Breast epithelium (tissue), 4 donors: Measurements from ENCODE around the gene DISP3. TPM values are rescaled to one million over a fixed set of nuclear protein-coding genes. Genes with fewer than 3 reads are reported as not detected.

Source experiments
- DNase-seq, 2 donors: peaks; one replicate each; pipeline ENCODE4 v3.0.0-alpha.2; 2019; ENCODE audit warnings: low spot score in 2 of 2
- H3K27ac ChIP-seq, 2 donors: fragments of 200-600 bp; sonication (generic) in 1 of 2; one replicate each; pipeline ENCODE4 v1.5.1; 2016 to 2019; ENCODE audit warnings: mild to moderate bottlenecking in 1 of 2
- H3K27me3 ChIP-seq, 2 donors: fragments of 200-600 bp; sonication (generic) in 1 of 2; one replicate each; pipeline versions ENCODE4 v1.5.1 to v1.6.0; 2017 to 2019; ENCODE audit warnings: control low read depth in 1 of 2, mild to moderate bottlenecking in 1 of 2
- H3K36me3 ChIP-seq: fragments of 200-600 bp; one replicate; pipeline ENCODE4 v1.5.1; 2019
- H3K4me1 ChIP-seq, 2 donors: fragments of 200-600 bp; sonication (generic); one replicate each; pipeline ENCODE4 v1.5.1; 2016 to 2019; ENCODE audit warnings: control low read depth in 1 of 2
- H3K4me3 ChIP-seq, 3 donors: fragments of 200-600 bp; sonication (generic); 1 replicate in 2 of 3; 2 replicates in 1 of 3; pipeline ENCODE4 v1.5.1; 2016 to 2019; ENCODE audit warnings: mild to moderate bottlenecking in 3 of 3, moderate library complexity in 2 of 3
- H3K9me3 ChIP-seq, 2 donors: fragments of 200-600 bp; sonication (generic) in 1 of 2; one replicate each; pipeline ENCODE4 v1.5.1; 2016 to 2019; ENCODE audit warnings: control low read depth in 1 of 2
- CTCF ChIP-seq, 3 donors: fragments of 450-650 bp; IDR thresholded peaks; one replicate each; pipeline ENCODE4 v1.5.1; 2016 to 2017; ENCODE audit warnings: antibody characterized with exemption in 3 of 3, mild to moderate bottlenecking in 3 of 3, moderate library complexity in 3 of 3
- POLR2A ChIP-seq: fragments of 450-650 bp; IDR thresholded peaks from one replicate; pipeline ENCODE4 v1.6.1; 2016; ENCODE audit warnings: antibody characterized with exemption, mild to moderate bottlenecking, moderate library complexity
- POLR2AphosphoS5 ChIP-seq, 3 donors: sonication (generic); formaldehyde crosslinking; IDR thresholded peaks; one replicate each; pipeline ENCODE4 v1.6.1; 2017; ENCODE audit warnings: antibody characterized with exemption in 3 of 3
- intact Hi-C: fragments of 100-400 bp; cut with DNase I; formaldehyde crosslinking; loops from one replicate; pipeline ENCODE4 v1.15.1; 2023; ENCODE audit warnings: low total_unique reads
- total RNA-seq, 3 donors: library from RNA; depleted of rRNA; stranded (reverse); fragments of >200 nt; gene quantifications; one replicate each; pipeline ENCODE4 v1.1.0, GENCODE V29; 2016

Gene DISP3
- total RNA-seq, 3 donors from 2014 or later, result 0.88 TPM; not detected in 2

DNA sequence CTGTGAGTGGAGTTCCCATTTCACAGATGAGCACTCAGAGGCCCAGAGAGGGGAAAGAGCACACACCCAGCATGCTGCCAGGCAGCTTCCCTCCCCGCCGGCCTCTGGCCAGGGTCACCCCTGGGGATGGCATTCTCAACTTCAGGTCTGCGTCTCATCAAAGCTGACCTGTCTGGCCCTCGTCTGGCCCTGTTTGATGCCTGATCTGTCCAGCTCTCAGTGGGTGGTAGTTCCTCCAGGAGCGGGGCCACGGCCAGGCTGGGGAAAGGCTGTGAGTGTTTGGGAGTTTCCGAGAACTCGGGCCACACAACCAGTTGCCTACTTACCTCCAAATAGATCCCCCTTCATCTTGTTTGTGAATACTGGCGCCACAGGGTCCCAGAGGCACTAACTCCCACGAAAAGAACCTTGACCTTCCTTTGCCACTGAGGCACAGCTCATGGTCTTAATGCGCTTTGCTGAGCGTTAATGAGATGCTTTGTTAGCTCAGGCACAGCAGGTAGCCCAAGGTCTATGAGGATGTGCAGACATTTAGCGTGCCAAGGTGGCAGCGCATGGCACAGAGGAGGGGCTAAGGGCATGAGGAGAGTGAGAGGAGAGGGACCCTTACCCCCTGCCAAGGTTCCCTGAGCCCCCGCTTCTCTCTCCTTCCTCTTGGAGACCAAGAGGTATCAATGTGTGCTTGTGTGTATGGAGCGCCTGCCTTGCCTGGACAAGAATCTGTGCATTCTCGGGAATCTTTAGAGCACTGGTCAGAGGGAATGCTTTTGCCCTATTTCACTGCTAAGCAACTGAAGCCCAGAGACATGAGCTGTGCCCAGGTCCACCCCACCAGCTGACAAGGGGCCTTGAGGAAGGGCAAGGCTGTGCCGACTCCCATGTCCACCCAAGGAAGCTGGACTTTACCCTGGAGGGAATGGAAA lies 61.2 kb downstream of the DISP3 start:
- Histone ChIP-seq H3K4me1 (no peaks in the 10 kb centered on the region), H3K4me3 (no peak overlapping the region), H3K27ac (no peak overlapping the region), H3K36me3 (no peaks in the 10 kb centered on the region), H3K27me3 (peaks cover 0 to 56% of the 10 kb centered on the region in 2 donors), H3K9me3 (no peaks in the 10 kb centered on the region)
- DNase-seq, result no peak
- TF ChIP-seq POLR2AphosphoS5 (IDR thresholded peaks at IDR 0.05) (no peak), POLR2A (no peak), CTCF (IDR thresholded peaks at IDR 0.05) (no peak)
- intact Hi-C loops, result no loop called here

- H3K27me3 ChIP-seq, result peaks cover 0 to 59% of the 10 kb centered on the region in 2 donors
- no peaks in the 10 kb centered on the region for H3K4me1 ChIP-seq
- intact Hi-C loops, result no loop called here
Observed at GRCh38 chr1:11540773-11541160, 61.8 kb downstream of the DISP3 start.

GRCh38 chr1:11541236-11541635 lies 62.3 kb downstream of the DISP3 start:
- H3K4me1 ChIP-seq, result no peaks in the 10 kb centered on the region
- no peak overlapping the region for H3K4me3 ChIP-seq
- intact Hi-C loops, result no loop called here
- no peaks in the 10 kb centered on the region for H3K9me3 ChIP-seq
- H3K27ac ChIP-seq, result no peak overlapping the region
- peaks cover 0 to 61% of the 10 kb centered on the region in 2 donors for H3K27me3 ChIP-seq
- no peaks in the 10 kb centered on the region for H3K36me3 ChIP-seq
- no peak for TF ChIP-seq POLR2A
- no peak for TF ChIP-seq POLR2AphosphoS5 (IDR thresholded peaks at IDR 0.05)
- TF ChIP-seq CTCF (IDR thresholded peaks at IDR 0.05), result no peak
- no peak for DNase-seq

More at GRCh38 chr1:11540773-11541160, 61.8 kb downstream of the DISP3 start:
- Histone ChIP-seq H3K9me3 (no peaks in the 10 kb centered on the region), H3K36me3 (no peaks in the 10 kb centered on the region), H3K27ac (no peak overlapping the region), H3K4me3 (no peak overlapping the region)
- TF ChIP-seq POLR2AphosphoS5 (IDR thresholded peaks at IDR 0.05) (no peak), POLR2A (no peak), CTCF (IDR thresholded peaks at IDR 0.05) (no peak)
- DNase-seq, result no peak

- peaks cover 0 to 68% of the 10 kb centered on the region in 2 donors for H3K27me3 ChIP-seq
- TF ChIP-seq POLR2A, result no peak
- no peak for TF ChIP-seq POLR2AphosphoS5 (IDR thresholded peaks at IDR 0.05)
- intact Hi-C loops, result no loop called here
Observed at GRCh38 chr1:11541956-11542355, 63.0 kb downstream of the DISP3 start.

GRCh38 chr1:11543392-11543791 lies 64.4 kb downstream of the DISP3 start:
- H3K36me3 ChIP-seq, result no peaks in the 10 kb centered on the region
- no peak overlapping the region for H3K27ac ChIP-seq
- no peaks in the 10 kb centered on the region for H3K9me3 ChIP-seq
- TF ChIP-seq POLR2AphosphoS5 (IDR thresholded peaks at IDR 0.05), result no peak
- TF ChIP-seq CTCF (IDR thresholded peaks at IDR 0.05), result no peak
- TF ChIP-seq POLR2A, result no peak
- DNase-seq, result no peak
- H3K27me3 ChIP-seq, result peaks cover 0 to 64% of the 10 kb centered on the region in 2 donors
- intact Hi-C loops, result no loop called here
- H3K4me1 ChIP-seq, result no peaks in the 10 kb centered on the region
- H3K4me3 ChIP-seq, result no peak overlapping the region

More at GRCh38 chr1:11541956-11542355, 63.0 kb downstream of the DISP3 start:
- no peak for DNase-seq
- H3K9me3 ChIP-seq, result no peaks in the 10 kb centered on the region
- H3K36me3 ChIP-seq, result no peaks in the 10 kb centered on the region
- no peaks in the 10 kb centered on the region for H3K4me1 ChIP-seq
- H3K4me3 ChIP-seq, result no peak overlapping the region
- H3K27ac ChIP-seq, result no peak overlapping the region
